Measurements from ENCODE around the gene SUZ12.
"Not testable (repeated sequence)": the region's sequence is repeated elsewhere in the genome, so short reads cannot be mapped to it uniquely, and the experiment has no call there.

SUZ12 gene

DNA sequence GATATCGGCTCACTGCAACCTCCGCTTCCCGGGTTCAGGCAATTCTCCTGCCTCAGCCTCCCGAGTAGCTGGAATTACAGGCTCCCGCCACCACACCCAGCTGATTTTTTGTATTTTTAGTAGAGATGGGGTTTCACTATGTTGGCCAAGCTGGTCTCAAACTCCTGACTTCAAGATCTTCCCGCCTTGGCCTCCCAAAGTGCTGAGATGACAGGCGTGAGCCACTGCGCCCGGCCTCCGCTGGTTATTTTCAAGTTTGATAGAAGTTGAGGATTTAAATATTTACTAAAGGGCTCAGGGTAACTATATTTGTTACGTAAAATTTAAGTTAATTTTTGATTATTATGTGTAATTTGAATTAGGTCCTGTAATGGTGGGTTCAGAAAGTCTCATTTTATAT lies 5.1 kb downstream of the SUZ12 start:
- H3K27ac ChIP-seq, H3K4me3 ChIP-seq: not testable (repeated sequence)

- H3K27ac ChIP-seq, H3K4me3 ChIP-seq: not testable (repeated sequence)
These were observed 5.6 kb downstream of the SUZ12 start for GRCh38 chr17:31942396-31942795.

DNA sequence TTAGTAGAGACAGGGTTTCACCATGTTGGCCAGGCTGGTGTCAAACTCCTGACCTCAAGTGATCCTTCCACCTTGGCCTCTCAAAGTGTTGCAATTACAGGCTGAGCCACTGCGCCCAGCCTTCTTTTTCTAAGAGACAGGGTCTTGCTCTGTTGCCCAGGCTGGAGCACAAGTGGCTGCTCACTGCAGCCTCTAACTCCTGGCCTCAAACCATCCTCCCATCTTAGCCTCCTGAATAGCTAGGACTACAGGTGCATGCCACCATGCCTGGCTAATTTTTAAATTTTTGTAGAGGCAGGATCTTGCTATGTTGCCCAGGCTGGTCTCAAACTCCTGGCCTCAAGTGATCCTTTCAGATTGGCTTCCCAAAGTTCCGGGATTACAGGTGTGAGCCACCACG lies 15.1 kb downstream of the SUZ12 start:
- not testable (repeated sequence) for H3K27ac ChIP-seq

GRCh38 chr17:31964131-31964530 lies 27.3 kb downstream of the SUZ12 start:
- not testable (repeated sequence) for H3K4me3 ChIP-seq

More for the DNA sequence above, 15.1 kb downstream of the SUZ12 start:
- H3K4me3 ChIP-seq = not testable (repeated sequence)

GRCh38 chr17:31967648-31968047 lies 30.8 kb downstream of the SUZ12 start:
- no peak overlapping the region for H3K4me3 ChIP-seq

More at GRCh38 chr17:31964131-31964530, 27.3 kb downstream of the SUZ12 start:
- H3K27ac ChIP-seq = not testable (repeated sequence)

DNA sequence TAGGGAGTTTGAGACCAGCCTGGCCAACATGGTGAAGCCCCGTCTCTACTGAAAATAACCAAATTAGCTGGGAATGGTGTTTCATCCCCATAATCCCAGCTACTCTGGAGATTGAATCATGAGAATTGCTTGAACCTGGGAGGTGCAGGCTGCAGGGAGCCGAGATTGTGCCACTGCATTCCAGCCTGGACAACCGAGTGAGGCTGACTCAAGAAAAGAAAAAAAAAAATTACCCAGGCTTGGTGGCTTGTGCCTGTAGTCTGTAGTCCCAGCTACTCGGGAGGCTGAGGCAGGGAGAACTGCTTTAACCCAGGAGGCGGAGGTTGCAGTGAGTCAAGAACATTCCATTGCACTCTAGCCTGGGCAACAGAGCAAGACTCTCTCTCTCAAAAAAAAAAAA lies 33.6 kb downstream of the SUZ12 start:
- H3K4me3 ChIP-seq, H3K27ac ChIP-seq: not testable (repeated sequence)

More at GRCh38 chr17:31967648-31968047, 30.8 kb downstream of the SUZ12 start:
- H3K27ac ChIP-seq = no peak overlapping the region

DNA sequence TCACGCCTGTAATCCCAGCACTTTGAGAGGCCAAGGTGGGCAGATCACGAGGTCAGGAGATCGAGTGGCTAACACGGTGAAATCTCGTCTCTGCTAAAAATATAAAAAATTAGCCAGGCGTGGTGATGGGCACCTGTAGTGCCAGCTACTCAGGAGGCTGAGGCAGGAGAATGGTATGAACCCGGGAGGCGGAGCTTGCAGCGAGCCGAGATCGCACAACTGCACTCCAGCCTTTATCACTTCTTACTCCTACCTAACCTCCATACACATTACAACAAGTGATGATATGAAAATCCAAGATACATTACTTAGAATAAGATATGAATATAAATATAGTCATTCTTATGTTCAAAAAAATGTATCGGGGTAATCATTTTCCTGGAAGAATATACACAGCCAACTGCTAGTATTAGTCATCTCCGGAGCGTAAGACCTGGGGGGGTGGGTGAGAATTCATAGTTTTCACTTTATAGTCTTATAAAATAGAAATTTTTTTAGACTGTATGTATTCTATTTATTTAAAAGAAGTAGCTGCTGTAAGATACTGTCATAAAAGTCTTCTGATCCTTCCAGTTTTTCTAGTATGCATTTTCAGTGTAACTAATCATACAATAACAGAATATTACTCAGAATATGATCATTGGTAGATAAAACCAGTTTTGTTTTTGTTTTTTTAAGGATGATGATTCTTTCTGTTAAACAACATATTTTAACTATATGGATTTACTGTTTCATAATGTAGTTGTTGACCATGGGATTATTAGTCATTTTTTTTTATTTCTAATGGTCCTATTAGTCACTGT lies 37.7 kb downstream of the SUZ12 start:
- H3K27ac ChIP-seq, H3K4me3 ChIP-seq: not testable (repeated sequence)

GRCh38 chr17:31975391-31975790 lies 38.6 kb downstream of the SUZ12 start:
- not testable (repeated sequence) for H3K4me3 ChIP-seq, H3K27ac ChIP-seq

- not testable (repeated sequence) for H3K4me3 ChIP-seq, H3K27ac ChIP-seq
These were observed 55.0 kb downstream of the SUZ12 start for GRCh38 chr17:31991821-31992220.

- H3K27ac ChIP-seq = no peak overlapping the region
- no peak overlapping the region for H3K4me3 ChIP-seq
These were observed 60.2 kb downstream of the SUZ12 start for GRCh38 chr17:31997005-31997404.

GRCh38 chr17:32006957-32007462 lies 70.2 kb downstream of the SUZ12 start, which contains the start of gene LRRC37B:
LRRC37B (plus strand) TSS chr17:32007383; CDS start chr17:32021393, 14,010 bp downstream.
- peak within 1 kb of the TSS; percentile 62 to 98 (median 91) for H3K4me3 ChIP-seq
- peak within 1 kb of the TSS; percentile 80 to 96 (median 91) for H3K27ac ChIP-seq

DNA sequence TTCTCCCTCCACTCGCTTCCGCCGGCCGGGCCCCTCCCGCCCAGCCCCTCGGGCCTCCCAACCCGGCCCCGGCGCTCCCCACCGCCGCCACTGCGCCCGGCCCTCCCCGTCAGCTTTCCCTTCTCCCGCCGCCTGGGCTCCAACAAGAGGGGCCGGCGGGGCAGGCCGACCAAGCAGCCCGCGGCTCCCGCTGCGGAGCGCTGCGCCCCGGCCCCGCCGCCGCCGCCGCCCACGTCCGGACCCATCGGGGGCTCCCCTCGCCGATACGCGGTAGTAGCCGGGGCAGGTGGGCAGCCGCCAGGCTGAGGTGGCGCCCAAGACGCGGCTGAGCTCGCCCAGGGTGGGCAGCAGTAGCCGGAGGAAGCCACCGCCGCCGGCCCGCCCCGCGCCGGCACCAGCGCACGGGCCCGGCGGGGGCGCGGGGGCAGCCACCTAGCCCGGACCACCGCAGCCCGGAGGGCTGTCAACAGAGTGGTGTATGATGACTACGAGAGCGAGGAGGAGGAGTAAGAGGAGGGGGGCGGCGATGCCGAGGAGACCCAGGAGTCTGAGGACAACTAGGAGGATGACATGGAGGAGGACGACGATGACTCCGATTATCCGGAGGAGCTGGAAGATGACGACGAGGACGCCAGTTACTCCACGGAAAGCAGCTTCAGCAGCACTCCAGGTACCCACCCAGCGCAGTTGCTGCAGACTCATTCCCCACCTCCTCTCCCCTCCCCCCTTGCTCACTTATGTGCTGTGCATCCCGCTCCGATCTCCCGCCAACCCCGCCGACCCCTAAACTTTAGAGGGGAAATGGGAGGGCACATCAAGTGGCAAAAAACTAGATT lies 70.9 kb downstream of the SUZ12 start:
- H3K27ac ChIP-seq = peak overlapping the region; percentile 80 to 96 (median 91)

DNA sequence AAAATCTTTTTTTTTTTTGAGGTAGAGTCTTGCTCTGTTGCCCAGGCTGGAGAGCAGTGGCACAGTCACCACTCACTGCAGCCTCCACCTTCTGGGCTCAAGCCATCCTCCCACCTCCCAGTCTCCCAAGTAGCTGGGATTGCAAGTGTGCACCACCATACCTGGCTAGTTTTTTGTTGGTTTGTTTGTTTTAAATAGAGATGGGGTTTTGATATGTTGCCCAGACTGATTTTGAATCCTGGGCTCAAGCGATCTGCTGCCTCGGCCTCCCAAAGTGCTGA lies 72.4 kb downstream of the SUZ12 start:
- Histone ChIP-seq H3K4me3 (peak overlapping the region in 2 of 7 experiments; percentile 96 to 98), H3K27ac (peak overlapping the region in 1 of 21 experiments; percentile 91)

More for the DNA sequence above, 70.9 kb downstream of the SUZ12 start:
- H3K4me3 ChIP-seq = peak overlapping the region; percentile 62 to 98 (median 91)

- Histone ChIP-seq H3K4me3 (no peak overlapping the region), H3K27ac (no peak overlapping the region)
These were observed 73.3 kb downstream of the SUZ12 start for GRCh38 chr17:32010114-32010513.

DNA sequence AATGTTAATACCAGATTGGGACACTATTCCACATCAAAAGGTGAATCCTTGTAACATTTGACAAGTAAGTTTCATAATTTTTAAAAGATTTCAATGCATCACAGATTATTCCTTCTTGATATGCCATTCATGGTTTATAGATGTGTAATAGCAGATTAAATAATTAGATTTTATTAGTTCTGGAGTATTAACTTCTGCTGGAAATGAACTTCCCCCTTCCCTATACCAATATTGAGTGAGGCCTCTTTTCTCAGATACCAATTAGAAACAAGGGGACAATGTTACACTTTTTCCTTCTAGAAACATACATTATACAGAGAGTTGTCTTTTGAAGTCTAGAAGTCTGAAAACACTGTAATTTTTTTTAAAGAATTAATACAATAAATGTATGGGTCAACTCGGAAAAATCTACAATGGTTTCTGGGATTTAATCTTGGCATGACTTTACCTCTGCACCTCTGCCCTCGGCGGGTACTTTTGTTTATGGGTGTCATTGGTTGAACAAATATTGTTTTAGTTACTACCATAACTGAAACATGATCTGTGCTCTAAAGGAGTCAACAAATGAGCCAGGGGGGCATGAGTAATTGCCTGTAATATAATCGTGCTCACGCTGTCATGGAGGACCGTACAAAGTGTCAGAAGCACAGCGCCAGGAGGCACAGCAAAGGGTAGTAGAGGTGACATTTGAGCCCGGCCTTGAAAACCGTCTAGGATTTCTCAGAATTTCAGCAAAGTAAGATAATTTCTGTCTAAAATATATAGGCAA lies 78.6 kb downstream of the SUZ12 start:
- H3K4me3 ChIP-seq = no peak overlapping the region
- no peak overlapping the region for H3K27ac ChIP-seq

DNA sequence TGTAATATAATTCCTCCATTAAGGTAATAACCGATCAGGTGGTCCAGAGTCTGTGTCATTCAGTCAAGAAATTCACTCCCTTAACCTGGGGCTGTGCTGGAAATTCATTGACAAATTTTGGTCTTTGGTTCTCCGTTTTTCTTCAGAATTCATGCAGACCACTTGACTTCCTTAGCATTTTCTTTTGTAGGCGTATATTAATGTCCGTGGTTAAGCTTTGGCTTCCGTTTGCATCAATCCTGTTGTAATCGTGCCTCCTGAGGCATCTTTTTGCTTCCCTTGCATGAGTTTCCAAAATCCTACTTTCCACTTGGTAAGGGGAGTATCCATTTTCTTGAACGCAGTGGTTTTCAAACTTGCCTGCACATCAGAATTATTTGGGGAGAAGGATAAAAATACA lies 79.4 kb downstream of the SUZ12 start:
- Histone ChIP-seq H3K27ac (no peak overlapping the region), H3K4me3 (no peak overlapping the region)

DNA sequence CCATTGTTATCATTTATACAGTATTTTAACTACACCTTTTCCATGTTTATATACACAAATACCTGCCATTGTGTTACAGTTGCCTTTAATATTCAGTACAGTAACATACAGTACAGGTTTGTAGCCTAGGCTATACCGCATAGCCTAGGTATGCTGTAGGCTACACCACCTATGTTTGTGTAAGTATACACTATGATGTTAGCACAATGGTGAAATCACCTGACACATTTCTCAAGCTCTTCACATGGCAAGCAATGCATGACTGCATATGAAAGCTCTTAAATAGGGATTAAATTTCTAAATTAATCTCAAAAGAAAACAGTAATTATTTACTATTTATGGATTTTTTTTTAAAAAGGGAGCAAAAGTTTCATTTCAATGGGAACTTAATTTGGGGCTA lies 82.4 kb downstream of the SUZ12 start:
- Histone ChIP-seq H3K27ac (no peak overlapping the region), H3K4me3 (no peak overlapping the region)

GRCh38 chr17:32020943-32021614 lies 84.3 kb downstream of the SUZ12 start:
- Histone ChIP-seq H3K4me3 (no peak overlapping the region), H3K27ac (no peak overlapping the region)

GRCh38 chr17:32021615-32021955 lies 84.8 kb downstream of the SUZ12 start:
- H3K4me3 ChIP-seq = no peak overlapping the region
- H3K27ac ChIP-seq = no peak overlapping the region

All from skin epidermis (tissue), 12 donors.